H1 (cell line): Measurements from ENCODE around the gene RAD23B. TPM values are rescaled to one million over a fixed set of nuclear protein-coding genes. Genes with fewer than 3 reads are reported as not detected.

Experiments used
- CTCF ChIA-PET: fragments of 300-600 bp; sonication (Branson Sonifier 250); formaldehyde crosslinking; loops from one replicate; lab custom pipeline; 2021; ENCODE audit not compliant: partially characterized antibody; lab: Charles Lee
- POLR2A ChIA-PET: fragments of 300-600 bp; sonication (Branson Sonifier 250); formaldehyde crosslinking; loops from one replicate; lab custom pipeline; 2021; ENCODE audit warnings: inconsistent platforms; ENCODE audit not compliant: partially characterized antibody; lab: Charles Lee
- DNase-seq, 2 experiments: peaks; one replicate each; pipeline versions ENCODE4 v3.0.0 to v3.0.0-alpha.2; 2010 to 2022; ENCODE audit warnings: low spot score in 2 of 2, low read depth in 1 of 2, mixed read lengths in 1 of 2
- FAIRE-seq: peaks from 2 replicates; lab custom pipeline; 2011; peaks lifted over from hg19 to GRCh38; lab: Jason Lieb, UNC
- H2AFZ ChIP-seq: 2 replicates; pipeline ENCODE4 v1.8.1; 2012; ENCODE audit warnings: low read length, inconsistent platforms
- H2AK5ac ChIP-seq: 2 replicates; pipeline ENCODE4 v1.6.1; 2013; ENCODE audit warnings: low read depth, low read length
- H2BK120ac ChIP-seq: replicated peaks from 2 replicates; pipeline ENCODE3; 2013; ENCODE audit warnings: low read depth, low read length, inconsistent platforms
- H2BK12ac ChIP-seq: 2 replicates; pipeline ENCODE4 v1.6.1; 2013; ENCODE audit warnings: low read depth, low read length
- H2BK15ac ChIP-seq: 2 replicates; pipeline ENCODE4 v1.6.1; 2013; ENCODE audit warnings: low read length
- H2BK20ac ChIP-seq: 2 replicates; pipeline ENCODE4 v1.6.1; 2013; ENCODE audit warnings: low read length
- H2BK5ac ChIP-seq: 2 replicates; pipeline ENCODE4 v1.6.1; 2013; ENCODE audit warnings: low read depth, low read length
- H3K14ac ChIP-seq: 2 replicates; pipeline ENCODE4 v1.6.1; 2013; ENCODE audit warnings: inconsistent platforms; ENCODE audit not compliant: insufficient read length
- H3K18ac ChIP-seq: 2 replicates; pipeline ENCODE4 v1.6.1; 2013; ENCODE audit warnings: low read length; ENCODE audit errors: extremely low read depth
- H3K23ac ChIP-seq: 2 replicates; pipeline ENCODE4 v1.6.1; 2013; ENCODE audit warnings: inconsistent platforms; ENCODE audit not compliant: insufficient read length
- H3K23me2 ChIP-seq: 2 replicates; pipeline ENCODE4 v1.6.1; 2013; ENCODE audit warnings: low read depth, low read length
- H3K27ac ChIP-seq: 2 replicates; pipeline ENCODE4 v1.6.1; 2011; ENCODE audit warnings: low read depth, low read length, inconsistent platforms
- H3K27me3 ChIP-seq, 4 experiments: replicated peaks in 1 of 4; 1 replicate in 1 of 4; 2 replicates in 3 of 4; pipeline versions ENCODE4 v1.6.1 to v1.8.1; 2011 to 2013; ENCODE audit warnings: low read length in 3 of 4, mild to moderate bottlenecking in 3 of 4, inconsistent platforms in 2 of 4, mixed read lengths in 2 of 4, moderate library complexity in 1 of 4; ENCODE audit not compliant: control insufficient read depth in 3 of 4, insufficient read depth in 3 of 4; ENCODE audit errors: extremely low read depth in 1 of 4
- H3K36me3 ChIP-seq, 4 experiments: 2 replicates each; pipeline versions ENCODE4 v1.6.1 to v1.8.1; 2011 to 2013; ENCODE audit warnings: mild to moderate bottlenecking in 4 of 4, low read length in 3 of 4, moderate library complexity in 2 of 4, control low read depth in 1 of 4, inconsistent platforms in 1 of 4; ENCODE audit not compliant: insufficient read depth in 4 of 4, control insufficient read depth in 2 of 4
- H3K4ac ChIP-seq: replicated peaks from 2 replicates; pipeline ENCODE3; 2013; ENCODE audit warnings: low read length, low read depth, mixed read lengths, inconsistent platforms; ENCODE audit not compliant: insufficient read length
- H3K4me1 ChIP-seq, 4 experiments: replicated peaks in 1 of 4; 1 replicate in 1 of 4; 2 replicates in 3 of 4; pipeline versions ENCODE4 v1.6.1 to v1.8.1; 2011 to 2013; ENCODE audit warnings: low read length in 3 of 4, inconsistent platforms in 2 of 4, mixed read lengths in 1 of 4; ENCODE audit not compliant: insufficient read depth in 4 of 4, control insufficient read depth in 3 of 4
- H3K4me2 ChIP-seq, 2 experiments: 2 replicates each; pipeline versions ENCODE4 v1.6.1 to v1.8.1; 2011 to 2013; ENCODE audit warnings: low read depth in 2 of 2, low read length in 2 of 2, control low read depth in 1 of 2, inconsistent platforms in 1 of 2, mild to moderate bottlenecking in 1 of 2; ENCODE audit not compliant: insufficient read depth in 1 of 2
- H3K4me3 ChIP-seq, 4 experiments: fragments of 200-600, 300-600 bp in 1 of 4; sonication (generic), shearing (Covaris generic), sonication (Bioruptor Twin) in 1 of 4; 2 replicates each; pipeline versions ENCODE4 v1.5.1 to v1.8.1; 2011 to 2016; ENCODE audit warnings: low read length in 4 of 4, low read depth in 3 of 4, control low read depth in 2 of 4, inconsistent platforms in 2 of 4, mild to moderate bottlenecking in 2 of 4, mixed read lengths in 1 of 4, moderate library complexity in 1 of 4; ENCODE audit not compliant: insufficient read depth in 2 of 4; ENCODE audit errors: extremely low read depth in 1 of 4
- H3K56ac ChIP-seq: replicated peaks from 2 replicates; pipeline ENCODE3; 2013; ENCODE audit warnings: low read depth, mild to moderate bottlenecking, mixed read lengths, low read length, inconsistent platforms; ENCODE audit not compliant: insufficient read length
- H3K79me1 ChIP-seq: 2 replicates; pipeline ENCODE4 v1.6.1; 2013; ENCODE audit warnings: low read depth, low read length, control low read depth
- H3K79me2 ChIP-seq, 2 experiments: 2 replicates each; pipeline versions ENCODE4 v1.6.1 to v1.8.1; 2012 to 2013; ENCODE audit warnings: low read length in 2 of 2, mild to moderate bottlenecking in 2 of 2, inconsistent platforms in 1 of 2; ENCODE audit not compliant: insufficient read depth in 2 of 2, control insufficient read depth in 1 of 2
- H3K9ac ChIP-seq, 4 experiments: replicated peaks in 1 of 4; 1 replicate in 1 of 4; 2 replicates in 3 of 4; pipeline versions ENCODE4 v1.6.1 to v1.8.1; 2011 to 2013; ENCODE audit warnings: low read depth in 3 of 4, low read length in 3 of 4, control low read depth in 2 of 4, mild to moderate bottlenecking in 2 of 4, moderate library complexity in 2 of 4, inconsistent platforms in 1 of 4; ENCODE audit errors: extremely low read depth in 1 of 4
- H3K9me3 ChIP-seq, 2 experiments: 2 replicates each; pipeline versions ENCODE4 v1.6.1 to v1.8.1; 2012 to 2013; ENCODE audit warnings: mild to moderate bottlenecking in 2 of 2, moderate library complexity in 2 of 2, control low read depth in 1 of 2, inconsistent platforms in 1 of 2, low read depth in 1 of 2, low read length in 1 of 2, mixed read lengths in 1 of 2; ENCODE audit not compliant: insufficient read depth in 2 of 2
- H4K20me1 ChIP-seq, 2 experiments: replicated peaks in 1 of 2; 2 replicates each; pipeline versions ENCODE3 to v1.8.1; 2011 to 2013; ENCODE audit warnings: inconsistent platforms in 2 of 2, low read length in 2 of 2, mild to moderate bottlenecking in 1 of 2; ENCODE audit not compliant: insufficient read depth in 2 of 2, control insufficient read depth in 1 of 2
- H4K5ac ChIP-seq: 2 replicates; pipeline ENCODE4 v1.6.1; 2013; ENCODE audit warnings: low read length, low read depth, mixed read lengths, inconsistent platforms; ENCODE audit not compliant: insufficient read length
- H4K8ac ChIP-seq: 2 replicates; pipeline ENCODE4 v1.8.0; 2013; ENCODE audit warnings: mild to moderate bottlenecking, moderate library complexity, low read length, inconsistent platforms; ENCODE audit not compliant: insufficient read depth; ENCODE audit errors: extremely low read depth
- H4K91ac ChIP-seq: replicated peaks from 2 replicates; pipeline ENCODE3; 2013; ENCODE audit warnings: low read length, mixed read lengths, inconsistent platforms; ENCODE audit not compliant: insufficient read length
- SIX5 ChIP-seq: IDR thresholded peaks from 2 replicates; pipeline ENCODE4 v1.6.1; 2011; ENCODE audit warnings: mild to moderate bottlenecking, low read depth, low read length
- WGBS, 2 experiments: shearing (Covaris generic) in 1 of 2; methylation state at CpG; one replicate each; pipeline versions ENCODE4 v1.1.6 to v1.1.7; 2013 to 2015; ENCODE audit warnings: low lambda C conversion rate in 2 of 2, mixed read lengths in 2 of 2, inconsistent platforms in 1 of 2, low coverage in 1 of 2, missing lambda C conversion rate in 1 of 2; ENCODE audit not compliant: insufficient replicate concordance in 2 of 2, insufficient coverage in 1 of 2, insufficient read length in 1 of 2; ENCODE audit errors: extremely low coverage in 1 of 2, missing lambda C conversion rate in 1 of 2; 5-methylcytosine and 5-hydroxymethylcytosine counted together
- polyA plus RNA-seq, 7 experiments: library from polyadenylated mRNA; depleted of rRNA in 3 of 7; stranded (reverse) in 5 of 7; unstranded in 2 of 7; fragments of >200 nt in 5 of 7; fragments of 200-250 nt in 2 of 7; gene quantifications; 1 replicate in 5 of 7; 2 replicates in 1 of 7; 4 replicates in 1 of 7; pipeline versions ENCODE4 v1.2.1 to v1.2.3, GENCODE V29; 2011 to 2013; ENCODE audit warnings: missing spikeins in 2 of 7, mixed read lengths in 2 of 7
- total RNA-seq: library from RNA; stranded (reverse); fragmentation: NEBNext Ultra II Directional; extraction: Animal tissue kit (Norgen Biotek cat#: 25700); gene quantifications from 2 replicates; pipeline ENCODE4 v1.2.1, GENCODE V29; 2021

RAD23B gene
- total and polyA plus RNA-seq, 2 of the 8 experiments (the other 6 are each of a cell fraction or from before 2014, with no cell fraction given): 97.1 to 165 TPM

GRCh38 chr9:107261106-107261505 lies 22.0 kb upstream of the RAD23B start:
- WGBS, 2 experiments: 90% methylated on average over 5 of the region's 5 CpGs; no CpG with 5 or more reads in 1 of the 2 experiments
- Histone ChIP-seq H3K79me1 (no peaks in the 10 kb centered on the region), H2BK15ac (no peak overlapping the region), H3K56ac (no peak overlapping the region)
- TF ChIP-seq SIX5: no peak
- TF ChIP-seq, all 59 proteins: peak for 0
- DNase-seq (no peak), FAIRE-seq (no peak)
- H3K23me2 ChIP-seq: no peaks in the 10 kb centered on the region
- ChIA-PET CTCF (interaction anchor here (1.0 to 2.2 kb wide), 10 partner anchors 9 to 80 kb away, joined by 3 to 14 read pairs (median 6); no protein-coding TSS in a partner anchor), POLR2A (interaction anchor here (0.6 to 2.0 kb wide), 6 partner anchors 9 to 117 kb away, joined by 3 to 8 read pairs (median 5); partner anchors contain the start of gene RAD23B)
- H3K4me2 ChIP-seq: no peak overlapping the region
- no peaks in the 10 kb centered on the region for H4K20me1 ChIP-seq
- H2AK5ac ChIP-seq: no peak overlapping the region
- H3K9ac ChIP-seq: no peak overlapping the region
- H2AFZ ChIP-seq: 0 out of 2 replicates have a peak overlapping the region, but pooled peaks have one; percentile 14
- no peak overlapping the region for H4K5ac ChIP-seq
- no peak overlapping the region for H3K4me3 ChIP-seq
- H3K14ac ChIP-seq: no peak overlapping the region
- no peaks in the 10 kb centered on the region for H3K79me2 ChIP-seq
- H3K18ac ChIP-seq: no peak overlapping the region
- H4K91ac ChIP-seq: no peak overlapping the region
- H2BK12ac ChIP-seq: no peak overlapping the region
- H2BK120ac ChIP-seq: no peak overlapping the region
- no peak overlapping the region for H3K23ac ChIP-seq
- no peaks in the 10 kb centered on the region for H3K27me3 ChIP-seq
- no peak overlapping the region for H3K4ac ChIP-seq
- H3K27ac ChIP-seq: no peak overlapping the region
- H3K36me3 ChIP-seq: no peaks in the 10 kb centered on the region
- no peak overlapping the region for H4K8ac ChIP-seq
- no peaks in the 10 kb centered on the region for H3K9me3 ChIP-seq
- H2BK5ac ChIP-seq: no peak overlapping the region
- no peaks in the 10 kb centered on the region for H3K4me1 ChIP-seq
- no peak overlapping the region for H2BK20ac ChIP-seq
